NCI-H2196 treated with DMSO at 0.1 percent for 48 hours (cell line): ENCODE results near the gene INPP4B.
"Not testable (repeated sequence)": the region's sequence is repeated elsewhere in the genome, so short reads cannot be mapped to it uniquely, and the experiment has no call there.

ENCODE experiments used
- DNase-seq: peaks from one replicate; lab custom pipeline; 2025; ENCODE audit not compliant: unreplicated experiment; lab: John Stamatoyannopoulos, UW

The INPP4B gene

DNA sequence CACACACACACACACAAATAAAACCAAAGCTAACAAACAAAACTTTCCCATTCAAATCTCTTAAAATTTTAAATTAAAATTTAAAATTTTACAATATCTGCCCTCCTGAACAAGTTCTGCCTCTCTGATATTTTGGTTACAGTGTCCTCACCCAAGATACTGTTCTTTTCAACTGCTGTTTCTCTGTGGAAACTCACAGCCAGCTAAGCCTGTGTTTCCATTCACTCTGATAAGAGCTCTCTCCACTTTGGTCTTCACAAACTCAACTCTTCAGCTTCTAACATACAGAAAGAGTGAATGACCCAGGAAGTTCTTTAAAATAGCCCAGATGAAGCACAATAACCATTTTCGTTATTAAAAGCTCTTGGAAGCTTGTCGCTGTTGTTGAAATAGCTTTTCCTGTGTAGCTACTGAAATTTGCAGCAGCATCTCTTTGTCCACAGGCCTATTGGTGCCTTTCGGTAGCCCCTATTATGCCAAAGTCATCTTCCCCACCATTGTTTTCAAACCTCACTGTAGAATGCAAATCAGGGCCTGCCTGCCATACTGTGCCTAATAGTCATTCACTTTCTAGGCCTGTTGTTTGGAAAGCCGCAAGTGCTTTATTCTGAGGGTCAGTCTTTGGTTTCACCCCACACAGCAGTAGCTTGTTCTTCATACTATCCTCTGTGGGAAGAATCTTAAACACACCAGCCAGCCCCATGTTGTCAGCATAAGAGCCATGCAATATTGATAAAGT is 19.4 kb downstream of the INPP4B start:
- DNase-seq, result no peak

GRCh38 chr4:142824368-142824767 is 21.7 kb downstream of the INPP4B start:
- no peak for DNase-seq

DNA sequence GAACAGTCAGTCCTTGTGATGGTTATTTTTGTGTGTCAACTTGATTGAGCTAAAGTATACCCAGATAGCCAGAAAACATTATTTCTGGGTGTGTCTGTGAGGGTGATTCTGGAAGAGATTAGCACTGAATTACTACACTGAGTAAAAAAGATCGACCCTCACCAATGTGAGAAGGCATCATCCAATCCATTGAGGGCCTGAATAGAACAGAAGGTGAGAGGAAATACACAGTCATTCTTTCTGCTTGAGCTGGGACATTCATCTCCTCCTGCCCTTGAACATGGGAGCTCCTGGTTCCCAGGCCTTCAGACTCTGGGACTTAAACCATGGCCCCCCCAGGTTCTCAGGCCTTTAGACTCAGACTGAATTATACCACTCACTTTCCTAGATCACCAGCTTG is 22.3 kb downstream of the INPP4B start:
- no peak for DNase-seq

DNA sequence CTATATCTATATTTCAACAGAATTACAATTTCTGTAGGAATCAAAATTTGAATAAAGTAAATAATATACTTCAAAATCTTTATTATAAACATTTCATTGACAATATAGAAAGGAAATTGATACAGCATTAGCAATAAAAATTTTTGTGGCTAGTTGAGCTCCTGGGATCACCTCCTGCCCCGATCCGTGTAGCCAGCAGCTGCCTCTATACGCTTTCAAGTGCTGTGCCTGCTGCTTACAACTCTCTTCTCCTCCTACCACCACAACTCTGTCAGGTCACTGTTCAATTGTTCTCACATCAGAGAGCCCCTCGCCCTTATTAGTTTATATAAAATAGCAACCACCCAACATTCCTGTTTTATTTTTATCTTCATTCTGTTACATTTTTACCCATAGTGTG is 27.6 kb downstream of the INPP4B start:
- no peak for DNase-seq

GRCh38 chr4:142818031-142818430 is 28.1 kb downstream of the INPP4B start:
- no peak for DNase-seq

- no peak for DNase-seq
Measured at GRCh38 chr4:142817442-142817841, 28.7 kb downstream of the INPP4B start.

- no peak for DNase-seq
Measured at GRCh38 chr4:142815834-142816233, 30.3 kb downstream of the INPP4B start.

- no peak for DNase-seq
Measured at GRCh38 chr4:142813388-142813787, 32.7 kb downstream of the INPP4B start.

DNA sequence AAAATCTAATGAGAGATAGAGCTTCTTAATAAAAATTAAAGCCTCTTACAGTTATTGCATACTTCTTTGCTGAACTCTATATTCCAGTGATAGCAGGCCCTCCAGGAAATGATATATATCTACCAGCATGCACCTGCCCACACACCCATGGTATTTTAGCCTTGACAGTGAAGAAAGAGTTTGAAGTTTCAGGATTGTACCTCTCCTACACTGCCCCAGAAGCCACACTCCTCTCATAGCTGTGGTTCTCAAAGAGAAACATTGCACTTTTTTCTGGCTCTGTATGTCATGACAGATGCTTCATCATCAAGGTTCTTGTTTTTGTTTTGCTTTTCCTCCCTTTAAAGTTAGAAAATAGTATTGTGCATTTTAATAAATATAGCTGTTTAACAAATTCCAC is 34.0 kb downstream of the INPP4B start:
- DNase-seq, result no peak

- no peak for DNase-seq
Measured at GRCh38 chr4:142811034-142811433, 35.1 kb downstream of the INPP4B start.

- DNase-seq, result no peak
Measured at GRCh38 chr4:142809559-142809958, 36.5 kb downstream of the INPP4B start.

- not testable (repeated sequence) for DNase-seq
Measured at GRCh38 chr4:142803879-142804278, 42.2 kb downstream of the INPP4B start.

- no peak for DNase-seq
Measured at GRCh38 chr4:142801966-142802365, 44.1 kb downstream of the INPP4B start.

- DNase-seq, result no peak
Measured at GRCh38 chr4:142781114-142781513, 65.0 kb downstream of the INPP4B start.

DNA sequence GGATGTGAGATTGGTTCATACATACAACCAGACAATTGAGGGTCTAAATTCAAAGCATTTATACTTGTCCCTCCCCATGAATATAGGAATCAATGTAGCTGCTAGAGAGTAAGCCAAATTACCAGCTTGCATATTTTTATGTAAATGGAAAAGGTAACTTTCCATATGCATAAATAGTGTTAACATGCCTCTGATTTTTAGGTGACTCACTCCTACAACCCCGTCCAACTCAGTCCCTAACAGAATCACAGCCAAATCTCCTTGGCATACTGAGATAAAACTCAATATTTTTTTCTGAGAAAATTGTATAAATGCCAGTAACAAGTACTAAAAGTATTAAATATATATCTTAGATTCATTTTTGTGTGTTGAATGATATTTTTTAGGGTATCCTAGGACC is 67.2 kb downstream of the INPP4B start:
- no peak for DNase-seq

DNA sequence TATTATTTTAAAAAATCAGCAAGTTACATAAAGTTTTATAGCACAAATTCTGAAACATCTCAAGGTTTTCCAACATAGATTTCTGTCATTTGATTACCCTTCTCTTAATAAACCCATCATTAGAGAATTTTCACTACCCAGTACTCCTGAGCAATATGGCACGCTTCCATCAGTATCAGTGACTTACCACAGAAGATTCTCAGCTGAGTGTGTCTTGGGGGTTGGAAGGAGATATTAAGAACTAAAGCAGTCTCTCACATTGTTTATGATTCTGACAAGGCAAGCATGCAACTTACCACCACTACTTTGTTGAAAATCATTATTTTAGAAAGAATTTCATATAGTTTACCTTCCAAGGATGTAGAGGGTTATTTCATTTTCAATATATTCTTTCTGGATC is 67.7 kb downstream of the INPP4B start:
- no peak for DNase-seq

DNA sequence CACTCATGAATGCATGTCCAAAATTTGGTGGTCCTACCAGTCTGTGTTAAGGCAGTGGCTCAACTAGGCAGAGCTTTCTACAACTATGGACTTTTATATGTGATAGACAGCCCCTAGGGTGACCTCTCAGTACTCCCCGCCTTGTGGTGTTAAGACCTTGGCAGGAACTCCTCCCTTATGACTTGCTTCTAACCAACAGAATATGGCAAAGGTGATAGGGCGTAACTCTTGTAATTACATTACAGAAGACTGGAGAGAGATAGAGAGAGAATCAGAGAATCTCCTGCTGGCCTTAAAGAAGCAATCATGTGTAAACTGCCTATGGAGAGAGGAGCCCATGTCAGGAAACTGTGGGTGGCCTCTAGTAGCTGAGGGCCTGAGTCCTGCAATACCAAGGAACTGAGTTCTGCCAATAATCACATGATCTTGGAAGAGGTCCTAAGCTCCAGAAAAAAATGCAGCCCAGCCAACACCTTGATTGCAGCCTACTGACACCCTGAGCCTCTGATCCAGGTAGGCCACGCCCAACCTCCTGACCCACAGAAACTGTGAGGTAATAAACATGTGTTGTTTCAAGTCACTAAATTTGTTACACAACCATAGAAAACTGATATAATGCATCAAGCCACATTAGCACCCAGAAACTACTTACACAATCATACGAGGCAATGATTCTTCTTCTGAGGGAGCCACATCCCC is 68.9 kb downstream of the INPP4B start:
- no peak for DNase-seq

DNA sequence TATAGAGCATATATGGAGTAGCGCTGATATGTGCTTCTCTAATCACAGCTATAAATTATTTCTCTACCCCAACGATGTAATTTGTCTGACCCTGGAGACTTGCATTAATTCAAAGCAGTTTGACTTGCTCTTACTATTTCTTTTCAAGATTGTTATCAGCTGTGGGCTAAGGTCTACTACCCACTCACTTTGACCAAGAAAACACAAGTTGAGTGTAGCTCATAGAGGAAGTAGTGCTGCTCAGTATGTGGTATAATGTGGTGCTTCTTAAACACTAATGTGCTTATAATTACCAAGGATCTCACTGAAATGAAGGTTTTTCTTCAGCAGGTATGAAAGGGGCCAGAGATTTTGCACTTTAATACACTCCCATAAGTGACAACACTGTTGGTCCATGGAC is 70.1 kb downstream of the INPP4B start:
- DNase-seq, result no peak

DNA sequence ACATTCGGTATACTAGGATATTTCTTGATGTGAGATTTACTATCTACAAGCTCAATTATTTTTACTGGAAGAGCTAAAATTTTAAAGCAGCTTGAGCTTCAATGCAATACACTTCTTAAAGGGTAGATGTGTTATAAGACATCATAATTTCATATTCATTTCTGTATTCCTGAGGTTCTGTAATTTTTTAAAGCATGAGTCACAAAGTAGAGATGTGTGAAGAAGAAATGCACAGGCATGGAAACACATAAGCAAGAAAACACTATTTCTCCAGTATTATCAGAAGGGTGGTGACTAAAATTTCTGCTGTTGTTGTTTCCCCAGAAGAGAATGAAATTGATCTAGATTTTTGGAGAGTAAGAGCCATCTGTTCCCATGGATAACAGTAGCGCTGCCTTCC is 72.6 kb downstream of the INPP4B start:
- DNase-seq, result no peak

- DNase-seq, result no peak
Measured at GRCh38 chr4:142762280-142762679, 83.8 kb downstream of the INPP4B start.

- no peak for DNase-seq
Measured at GRCh38 chr4:142752202-142752786, 93.8 kb downstream of the INPP4B start.

DNA sequence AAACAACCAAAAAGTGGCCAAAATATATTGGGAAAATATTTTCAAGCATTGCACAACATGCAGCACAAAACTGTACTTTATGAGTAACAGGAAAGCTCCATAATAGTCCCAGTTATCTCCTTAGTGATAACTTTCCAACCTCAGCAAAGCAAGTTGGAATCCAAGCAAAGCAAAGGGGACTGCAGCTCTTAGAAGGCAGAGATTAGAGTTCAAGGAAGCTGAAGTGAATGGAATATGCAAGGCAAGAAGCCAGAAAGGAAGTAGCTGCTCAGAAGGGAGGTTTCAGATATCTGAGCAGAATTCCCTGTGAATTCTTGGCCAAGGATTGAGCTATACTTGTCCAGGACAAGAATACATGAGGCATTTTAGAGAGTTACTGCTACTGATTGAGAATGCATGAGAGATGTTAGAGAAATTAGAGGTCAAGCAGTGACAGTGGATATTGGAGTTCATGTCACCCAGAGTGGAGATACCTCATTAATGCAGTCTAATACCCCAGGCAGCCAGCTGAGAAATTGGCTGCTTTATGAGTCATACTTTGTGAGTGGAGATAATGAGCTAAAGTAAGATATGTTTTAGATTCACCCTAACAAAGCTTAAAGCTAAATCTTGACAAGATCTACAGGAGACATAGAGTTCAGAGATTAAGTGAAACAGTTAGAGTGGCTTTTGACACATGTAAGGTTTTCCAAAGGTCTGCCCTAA is 102.8 kb downstream of the INPP4B start:
- DNase-seq, result no peak
